ENCODE measurements around the gene TMC1.

DNA sequence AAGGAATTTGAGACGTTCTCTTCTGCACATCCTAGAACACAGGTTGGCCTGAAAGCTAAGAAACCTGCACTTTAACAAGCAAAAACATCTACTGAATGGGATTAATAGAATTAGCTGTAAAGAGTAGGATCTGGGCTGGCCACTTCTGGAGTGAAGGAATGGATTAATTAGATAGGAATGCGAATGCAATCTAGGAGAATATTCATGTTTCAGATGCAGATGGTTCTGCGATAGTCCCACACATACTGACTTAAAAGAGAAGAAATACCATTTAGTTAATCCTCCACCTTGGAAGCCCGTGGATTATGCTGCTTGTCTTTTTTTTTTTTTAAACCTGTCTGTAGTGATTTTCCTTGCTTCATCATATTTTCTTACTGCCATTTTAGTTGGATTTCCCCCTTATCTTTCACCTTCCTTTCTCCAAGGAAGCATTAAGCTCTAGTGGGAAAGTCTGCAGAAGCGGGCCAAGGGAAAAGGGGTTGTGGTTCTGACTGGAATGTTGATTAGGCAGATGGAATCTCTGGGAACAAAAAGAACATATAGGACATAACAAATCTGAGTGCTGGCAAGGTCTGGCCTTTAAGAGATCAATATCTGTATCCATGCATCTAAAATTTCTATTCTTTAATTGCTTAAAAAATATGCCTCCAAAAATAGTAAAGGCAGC is 279.1 kb downstream of the TMC1 start:
- TF ChIP-seq POLR2A (IDR thresholded peaks at IDR 0.05) (no peak), POLR2AphosphoS5 (IDR thresholded peaks at IDR 0.05) (no peak), EP300 (IDR thresholded peaks at IDR 0.05) (no peak)
- TF ChIP-seq, protein P1, sequence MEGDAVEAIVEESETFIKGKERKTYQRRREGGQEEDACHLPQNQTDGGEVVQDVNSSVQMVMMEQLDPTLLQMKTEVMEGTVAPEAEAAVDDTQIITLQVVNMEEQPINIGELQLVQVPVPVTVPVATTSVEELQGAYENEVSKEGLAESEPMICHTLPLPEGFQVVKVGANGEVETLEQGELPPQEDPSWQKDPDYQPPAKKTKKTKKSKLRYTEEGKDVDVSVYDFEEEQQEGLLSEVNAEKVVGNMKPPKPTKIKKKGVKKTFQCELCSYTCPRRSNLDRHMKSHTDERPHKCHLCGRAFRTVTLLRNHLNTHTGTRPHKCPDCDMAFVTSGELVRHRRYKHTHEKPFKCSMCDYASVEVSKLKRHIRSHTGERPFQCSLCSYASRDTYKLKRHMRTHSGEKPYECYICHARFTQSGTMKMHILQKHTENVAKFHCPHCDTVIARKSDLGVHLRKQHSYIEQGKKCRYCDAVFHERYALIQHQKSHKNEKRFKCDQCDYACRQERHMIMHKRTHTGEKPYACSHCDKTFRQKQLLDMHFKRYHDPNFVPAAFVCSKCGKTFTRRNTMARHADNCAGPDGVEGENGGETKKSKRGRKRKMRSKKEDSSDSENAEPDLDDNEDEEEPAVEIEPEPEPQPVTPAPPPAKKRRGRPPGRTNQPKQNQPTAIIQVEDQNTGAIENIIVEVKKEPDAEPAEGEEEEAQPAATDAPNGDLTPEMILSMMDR (IDR thresholded peaks at IDR 0.05): no peak

Measured in stomach (tissue), 4 donors.